Measurements from ENCODE around the gene EPX.

EPX gene

GRCh38 chr17:58219789-58220183, 27.3 kb downstream of the EPX start:
- peak overlapping the region; percentile 89 for H3K4me3 ChIP-seq (ENCODE audit: low read depth, low read length)

GRCh38 chr17:58224315-58224714, 31.8 kb downstream of the EPX start:
- no peaks in the 10 kb centered on the region for H3K36me3 ChIP-seq (replicated peaks)
- no peak for TF ChIP-seq CTCF (IDR thresholded peaks at IDR 0.05; ENCODE audit: low read depth, low read length, missing control alignments)
- peak; percentile 34 for DNase-seq
- no peaks in the 10 kb centered on the region for H3K27me3 ChIP-seq (replicated peaks)
- no peak overlapping the region for H3K4me3 ChIP-seq (ENCODE audit: low read depth, low read length)
- in situ Hi-C loops (cut with HindIII; ENCODE audit: low pct_ligation_motif_present, low sequenced_read_pairs): no loop called here
- peak overlapping the region; percentile 34 for H3K27ac ChIP-seq

More at GRCh38 chr17:58219789-58220183, 27.3 kb downstream of the EPX start:
- TF ChIP-seq CTCF (IDR thresholded peaks at IDR 0.05; ENCODE audit: low read depth, low read length, missing control alignments): no peak
- Histone ChIP-seq H3K27ac (no peak overlapping the region), H3K27me3 (replicated peaks) (no peaks in the 10 kb centered on the region), H3K36me3 (replicated peaks) (no peaks in the 10 kb centered on the region)
- in situ Hi-C loops (cut with HindIII; ENCODE audit: low pct_ligation_motif_present, low sequenced_read_pairs): no loop called here
- no peak for DNase-seq

- H3K27ac ChIP-seq: no peak overlapping the region
- no peak for TF ChIP-seq CTCF (IDR thresholded peaks at IDR 0.05; ENCODE audit: low read depth, low read length, missing control alignments)
- H3K4me3 ChIP-seq (ENCODE audit: low read depth, low read length): no peak overlapping the region
- H3K36me3 ChIP-seq (replicated peaks): no peaks in the 10 kb centered on the region
- in situ Hi-C loops (cut with HindIII; ENCODE audit: low pct_ligation_motif_present, low sequenced_read_pairs): no loop called here
- no peak for DNase-seq
- no peaks in the 10 kb centered on the region for H3K27me3 ChIP-seq (replicated peaks)
These were observed 35.2 kb downstream of the EPX start for GRCh38 chr17:58227733-58228132.

GRCh38 chr17:58228679-58229078, 36.2 kb downstream of the EPX start:
- no peaks in the 10 kb centered on the region for H3K27me3 ChIP-seq (replicated peaks)
- in situ Hi-C loops (cut with HindIII; ENCODE audit: low pct_ligation_motif_present, low sequenced_read_pairs): no loop called here
- no peak overlapping the region for H3K27ac ChIP-seq
- no peak for DNase-seq
- TF ChIP-seq CTCF (IDR thresholded peaks at IDR 0.05; ENCODE audit: low read depth, low read length, missing control alignments): no peak
- H3K4me3 ChIP-seq (ENCODE audit: low read depth, low read length): no peak overlapping the region
- H3K36me3 ChIP-seq (replicated peaks): no peaks in the 10 kb centered on the region

- no peak overlapping the region for H3K27ac ChIP-seq
- in situ Hi-C loops (cut with HindIII; ENCODE audit: low pct_ligation_motif_present, low sequenced_read_pairs): no loop called here
- no peak for TF ChIP-seq CTCF (IDR thresholded peaks at IDR 0.05; ENCODE audit: low read depth, low read length, missing control alignments)
- no peaks in the 10 kb centered on the region for H3K27me3 ChIP-seq (replicated peaks)
- H3K36me3 ChIP-seq (replicated peaks): no peaks in the 10 kb centered on the region
- no peak for DNase-seq
- H3K4me3 ChIP-seq (ENCODE audit: low read depth, low read length): no peak overlapping the region
These were observed 36.9 kb downstream of the EPX start for GRCh38 chr17:58229384-58229783.

GRCh38 chr17:58229881-58230280, 37.4 kb downstream of the EPX start:
- Histone ChIP-seq H3K4me3 (ENCODE audit: low read depth, low read length) (no peak overlapping the region), H3K27me3 (replicated peaks) (no peaks in the 10 kb centered on the region), H3K36me3 (replicated peaks) (no peaks in the 10 kb centered on the region), H3K27ac (no peak overlapping the region)
- in situ Hi-C loops (cut with HindIII; ENCODE audit: low pct_ligation_motif_present, low sequenced_read_pairs): no loop called here
- no peak for TF ChIP-seq CTCF (IDR thresholded peaks at IDR 0.05; ENCODE audit: low read depth, low read length, missing control alignments)
- DNase-seq: no peak
